Cerebellar nuclear complex (tissue), 1 donor: ENCODE data around the gene UPK2.
A peak's percentile ranks its signal among the peaks of the same experiment; 100 is the strongest.
"Not testable (repeated sequence)": the region's sequence is repeated elsewhere in the genome, so short reads cannot be mapped to it uniquely, and the experiment has no call there.

Experiments
- DNase-seq, 2 experiments: peaks; one replicate each; lab custom pipeline; 2025; lab: John Stamatoyannopoulos, UW

UPK2 gene

GRCh38 chr11:118988280-118988679 is 32.2 kb downstream of the UPK2 start:
- DNase-seq: no peak

- DNase-seq: not testable (repeated sequence)
Observed at GRCh38 chr11:118991486-118992038, 35.5 kb downstream of the UPK2 start.

GRCh38 chr11:118996926-118997626 is 41.0 kb downstream of the UPK2 start:
- DNase-seq: no peak

- DNase-seq: peak; percentile 27 to 86
Observed at GRCh38 chr11:118997627-118998387, 41.7 kb downstream of the UPK2 start, which contains the start of gene CENATAC. CENATAC (plus strand) TSS chr11:118998138; CDS start chr11:118998198, 60 bp downstream.

GRCh38 chr11:118998388-118998717 is 42.3 kb downstream of the UPK2 start:
- DNase-seq: no peak

GRCh38 chr11:118998822-118999221 is 42.7 kb downstream of the UPK2 start:
- no peak for DNase-seq

GRCh38 chr11:119000906-119001305 is 44.8 kb downstream of the UPK2 start:
- DNase-seq: no peak

- DNase-seq: no peak
Observed at GRCh38 chr11:119006656-119007055, 50.6 kb downstream of the UPK2 start.
